ENCODE results near the gene ERI3. TPM values are rescaled to one million over a fixed set of nuclear protein-coding genes. Genes with fewer than 3 reads are reported as not detected.
A peak's percentile ranks its signal among the peaks of the same experiment; 100 is the strongest.
"Not testable (repeated sequence)": the region's sequence is repeated elsewhere in the genome, so short reads cannot be mapped to it uniquely, and the experiment has no call there.

ERI3 gene
- polyA plus RNA-seq, 4 donors, result 26.5 to 50.1 (median 31.0) TPM

GRCh38 chr1:44217809-44218410, 137.1 kb downstream of the ERI3 start:
- H3K9me3 ChIP-seq (ENCODE audit: control insufficient read depth in 2 of 2, insufficient read depth in 1 of 2, low read depth in 1 of 2, low read length in 1 of 2), result no peaks in the 10 kb centered on the region
- 56 to 64% (median 61%) methylated on average over 4 of the region's 4 CpGs for WGBS, 3 donors
- no peak for FAIRE-seq
- peak overlapping the region in 1 of 3 donors; percentile 56 for H3K27ac ChIP-seq (ENCODE audit: low read depth in 1 of 3, low read length in 2 of 3)
- no peaks in the 10 kb centered on the region for H3K27me3 ChIP-seq (ENCODE audit: control insufficient read depth in 3 of 3, insufficient read depth in 3 of 3, low read length in 3 of 3)
- DNase-seq, result peak; percentile 84 to 96
- peaks cover 9 to 78% (median 16%) of the 10 kb centered on the region in 3 donors for H3K36me3 ChIP-seq (ENCODE audit: control insufficient read depth in 3 of 3, insufficient read depth in 2 of 3, low read depth in 1 of 3, low read length in 3 of 3)
- H3K4me3 ChIP-seq (ENCODE audit: low read depth in 1 of 3, low read length in 3 of 3), result no peak overlapping the region
- H3K4me1 ChIP-seq (ENCODE audit: control insufficient read depth in 3 of 3, insufficient read depth in 2 of 3, low read depth in 1 of 3, low read length in 2 of 3), result peaks cover 0 to 22% (median 2%) of the 10 kb centered on the region in 3 donors

- DNase-seq, result peak; percentile 86 to 91
- Histone ChIP-seq H3K27ac (ENCODE audit: low read depth in 1 of 3, low read length in 2 of 3) (peak within 1 kb of the TSS; percentile 30 to 80 (median 38)), H3K9me3 (ENCODE audit: control insufficient read depth in 2 of 2, insufficient read depth in 1 of 2, low read depth in 1 of 2, low read length in 1 of 2) (no peaks in the 10 kb centered on the region), H3K36me3 (ENCODE audit: control insufficient read depth in 3 of 3, insufficient read depth in 2 of 3, low read depth in 1 of 3, low read length in 3 of 3) (peaks cover 0 to 34% (median 6%) of the 10 kb centered on the region in 3 donors), H3K4me3 (ENCODE audit: low read depth in 1 of 3, low read length in 3 of 3) (peak within 1 kb of the TSS; percentile 71 to 87 (median 78)), H3K4me1 (ENCODE audit: control insufficient read depth in 3 of 3, insufficient read depth in 2 of 3, low read depth in 1 of 3, low read length in 2 of 3) (peaks cover 5 to 13% (median 6%) of the 10 kb centered on the region in 3 donors), H3K27me3 (ENCODE audit: control insufficient read depth in 3 of 3, insufficient read depth in 3 of 3, low read length in 3 of 3) (no peaks in the 10 kb centered on the region)
- no peak for FAIRE-seq
- 1% methylated on average over 44 of the region's 44 CpGs for WGBS, 3 donors
Observed at GRCh38 chr1:44213222-44214112, 141.6 kb downstream of the ERI3 start, which contains the start of gene DMAP1. Gene DMAP1, plus strand, starts transcription at chr1:44213471. Its CDS starts 283 bp downstream, at chr1:44213754.

GRCh38 chr1:44212355-44213221, 142.5 kb downstream of the ERI3 start:
- Histone ChIP-seq H3K27ac (ENCODE audit: low read depth in 1 of 3, low read length in 2 of 3) (peak overlapping the region in 2 of 3 donors; percentile 30 to 80), H3K4me3 (ENCODE audit: low read depth in 1 of 3, low read length in 3 of 3) (peak overlapping the region; percentile 71 to 87 (median 78)), H3K27me3 (ENCODE audit: control insufficient read depth in 3 of 3, insufficient read depth in 3 of 3, low read length in 3 of 3) (no peaks in the 10 kb centered on the region), H3K4me1 (ENCODE audit: control insufficient read depth in 3 of 3, insufficient read depth in 2 of 3, low read depth in 1 of 3, low read length in 2 of 3) (peaks cover 5 to 7% (median 6%) of the 10 kb centered on the region in 3 donors), H3K36me3 (ENCODE audit: control insufficient read depth in 3 of 3, insufficient read depth in 2 of 3, low read depth in 1 of 3, low read length in 3 of 3) (peaks cover 0 to 25% (median 6%) of the 10 kb centered on the region in 3 donors), H3K9me3 (ENCODE audit: control insufficient read depth in 2 of 2, insufficient read depth in 1 of 2, low read depth in 1 of 2, low read length in 1 of 2) (no peaks in the 10 kb centered on the region)
- FAIRE-seq (no peak), DNase-seq (no peak)
- 34 to 45% (median 36%) methylated on average over 9 of the region's 9 CpGs for WGBS, 3 donors

GRCh38 chr1:44210595-44210994, 144.5 kb downstream of the ERI3 start:
- peaks cover 0 to 10% (median 2%) of the 10 kb centered on the region in 3 donors for H3K36me3 ChIP-seq (ENCODE audit: control insufficient read depth in 3 of 3, insufficient read depth in 2 of 3, low read depth in 1 of 3, low read length in 3 of 3)
- 94 to 98% (median 97%) methylated on average over 1 of the region's 1 CpG for WGBS, 3 donors
- DNase-seq (no peak), FAIRE-seq (no peak)
- no peak overlapping the region for H3K4me3 ChIP-seq (ENCODE audit: low read depth in 1 of 3, low read length in 3 of 3)
- H3K27me3 ChIP-seq (ENCODE audit: control insufficient read depth in 3 of 3, insufficient read depth in 3 of 3, low read length in 3 of 3), result no peaks in the 10 kb centered on the region
- no peaks in the 10 kb centered on the region for H3K9me3 ChIP-seq (ENCODE audit: control insufficient read depth in 2 of 2, insufficient read depth in 1 of 2, low read depth in 1 of 2, low read length in 1 of 2)
- H3K27ac ChIP-seq (ENCODE audit: low read depth in 1 of 3, low read length in 2 of 3), result no peak overlapping the region
- peaks cover 5 to 7% (median 6%) of the 10 kb centered on the region in 3 donors for H3K4me1 ChIP-seq (ENCODE audit: control insufficient read depth in 3 of 3, insufficient read depth in 2 of 3, low read depth in 1 of 3, low read length in 2 of 3)

- Histone ChIP-seq H3K27me3 (ENCODE audit: control insufficient read depth in 3 of 3, insufficient read depth in 3 of 3, low read length in 3 of 3) (peaks cover 0 to 2% (median 0%) of the 10 kb centered on the region in 3 donors), H3K4me1 (ENCODE audit: control insufficient read depth in 3 of 3, insufficient read depth in 2 of 3, low read depth in 1 of 3, low read length in 2 of 3) (peaks cover 4 to 7% (median 5%) of the 10 kb centered on the region in 3 donors), H3K36me3 (ENCODE audit: control insufficient read depth in 3 of 3, insufficient read depth in 2 of 3, low read depth in 1 of 3, low read length in 3 of 3) (no peaks in the 10 kb centered on the region), H3K27ac (ENCODE audit: low read depth in 1 of 3, low read length in 2 of 3) (no peak overlapping the region), H3K4me3 (ENCODE audit: low read depth in 1 of 3, low read length in 3 of 3) (no peak overlapping the region), H3K9me3 (ENCODE audit: control insufficient read depth in 2 of 2, insufficient read depth in 1 of 2, low read depth in 1 of 2, low read length in 1 of 2) (no peaks in the 10 kb centered on the region)
- DNase-seq, result no peak
- FAIRE-seq, result no peak
Observed at GRCh38 chr1:44208226-44208625, 146.8 kb downstream of the ERI3 start.

- not testable (repeated sequence) for H3K27me3 ChIP-seq (ENCODE audit: control insufficient read depth in 3 of 3, insufficient read depth in 3 of 3, low read length in 3 of 3); DNase-seq; H3K36me3 ChIP-seq (ENCODE audit: control insufficient read depth in 3 of 3, insufficient read depth in 2 of 3, low read depth in 1 of 3, low read length in 3 of 3); H3K4me3 ChIP-seq (ENCODE audit: low read depth in 1 of 3, low read length in 3 of 3); FAIRE-seq; H3K9me3 ChIP-seq (ENCODE audit: control insufficient read depth in 2 of 2, insufficient read depth in 1 of 2, low read depth in 1 of 2, low read length in 1 of 2); H3K4me1 ChIP-seq (ENCODE audit: control insufficient read depth in 3 of 3, insufficient read depth in 2 of 3, low read depth in 1 of 3, low read length in 2 of 3); H3K27ac ChIP-seq (ENCODE audit: low read depth in 1 of 3, low read length in 2 of 3)
- WGBS, 3 donors, result 89 to 93% (median 89%) methylated on average over 5 of the region's 5 CpGs
Observed at GRCh38 chr1:44206545-44206944, 148.5 kb downstream of the ERI3 start.

GRCh38 chr1:44200336-44200735, 154.7 kb downstream of the ERI3 start:
- no peak for FAIRE-seq

GRCh38 chr1:44174630-44175029, 180.4 kb downstream of the ERI3 start:
- DNase-seq, result no peak
- 57 to 81% (median 71%) methylated on average over 1 of the region's 1 CpG for WGBS, 3 donors
- Histone ChIP-seq H3K27ac (ENCODE audit: low read depth in 1 of 3, low read length in 2 of 3) (no peak overlapping the region), H3K4me3 (ENCODE audit: low read depth in 1 of 3, low read length in 3 of 3) (no peak overlapping the region), H3K27me3 (ENCODE audit: control insufficient read depth in 3 of 3, insufficient read depth in 3 of 3, low read length in 3 of 3) (peaks cover 0 to 3% (median 1%) of the 10 kb centered on the region in 3 donors), H3K4me1 (ENCODE audit: control insufficient read depth in 3 of 3, insufficient read depth in 2 of 3, low read depth in 1 of 3, low read length in 2 of 3) (no peaks in the 10 kb centered on the region), H3K36me3 (ENCODE audit: control insufficient read depth in 3 of 3, insufficient read depth in 2 of 3, low read depth in 1 of 3, low read length in 3 of 3) (no peaks in the 10 kb centered on the region), H3K9me3 (ENCODE audit: control insufficient read depth in 2 of 2, insufficient read depth in 1 of 2, low read depth in 1 of 2, low read length in 1 of 2) (peaks cover 0 to 9% of the 10 kb centered on the region in 2 donors)
- FAIRE-seq, result no peak

More at GRCh38 chr1:44200336-44200735, 154.7 kb downstream of the ERI3 start:
- Histone ChIP-seq H3K9me3 (ENCODE audit: control insufficient read depth in 2 of 2, insufficient read depth in 1 of 2, low read depth in 1 of 2, low read length in 1 of 2) (no peaks in the 10 kb centered on the region), H3K27ac (ENCODE audit: low read depth in 1 of 3, low read length in 2 of 3) (no peak overlapping the region), H3K4me3 (ENCODE audit: low read depth in 1 of 3, low read length in 3 of 3) (no peak overlapping the region), H3K36me3 (ENCODE audit: control insufficient read depth in 3 of 3, insufficient read depth in 2 of 3, low read depth in 1 of 3, low read length in 3 of 3) (no peaks in the 10 kb centered on the region), H3K4me1 (ENCODE audit: control insufficient read depth in 3 of 3, insufficient read depth in 2 of 3, low read depth in 1 of 3, low read length in 2 of 3) (no peaks in the 10 kb centered on the region), H3K27me3 (ENCODE audit: control insufficient read depth in 3 of 3, insufficient read depth in 3 of 3, low read length in 3 of 3) (peaks cover 0 to 2% (median 0%) of the 10 kb centered on the region in 3 donors)
- 87 to 92% (median 88%) methylated on average over 8 of the region's 8 CpGs for WGBS, 3 donors
- no peak for DNase-seq

Data from small intestine (tissue), 7 donors.